Measurements from ENCODE around the gene PPARGC1A.

The PPARGC1A gene

DNA sequence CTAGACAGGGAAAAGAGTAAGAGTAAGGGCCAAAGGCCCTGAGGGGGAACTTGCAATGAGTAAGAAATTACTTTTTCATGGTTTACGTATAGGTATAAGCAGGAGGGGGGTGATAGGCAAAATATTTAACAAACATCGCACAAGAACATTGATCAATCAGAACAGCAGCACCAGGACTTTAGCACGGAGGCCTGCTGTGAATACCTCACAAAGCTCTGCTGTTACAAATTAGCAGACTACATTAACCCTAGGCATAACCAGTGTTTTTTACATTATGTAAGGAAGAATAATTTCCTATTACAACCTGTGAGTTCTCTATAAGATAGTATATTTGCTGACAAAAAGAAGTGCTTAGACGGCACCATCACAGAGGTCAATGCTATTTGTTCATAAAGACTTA, 44.9 kb downstream of the PPARGC1A start:
- DNase-seq (ENCODE audit: low read depth in 2 of 2): no peak

DNA sequence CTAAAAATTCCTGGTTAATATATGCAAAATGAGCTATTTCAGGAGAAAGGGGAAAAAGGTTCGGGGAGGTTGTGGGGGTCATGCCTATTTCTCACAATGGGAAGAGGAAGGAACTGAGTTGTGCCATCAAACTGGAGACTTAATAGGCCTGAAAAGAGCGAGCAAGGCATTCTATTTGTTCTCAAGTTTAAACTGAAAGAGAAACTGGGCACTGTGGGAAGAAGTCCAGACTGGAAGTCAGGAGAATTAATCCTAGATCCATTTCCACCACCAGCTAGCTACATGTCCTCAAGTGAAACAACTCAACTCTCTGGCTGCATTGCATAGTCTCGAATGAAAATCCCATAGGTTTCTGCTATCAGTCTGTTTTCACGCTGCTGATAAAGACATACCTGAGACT, 50.6 kb downstream of the PPARGC1A start:
- no peak for DNase-seq (ENCODE audit: low read depth in 2 of 2)

DNA sequence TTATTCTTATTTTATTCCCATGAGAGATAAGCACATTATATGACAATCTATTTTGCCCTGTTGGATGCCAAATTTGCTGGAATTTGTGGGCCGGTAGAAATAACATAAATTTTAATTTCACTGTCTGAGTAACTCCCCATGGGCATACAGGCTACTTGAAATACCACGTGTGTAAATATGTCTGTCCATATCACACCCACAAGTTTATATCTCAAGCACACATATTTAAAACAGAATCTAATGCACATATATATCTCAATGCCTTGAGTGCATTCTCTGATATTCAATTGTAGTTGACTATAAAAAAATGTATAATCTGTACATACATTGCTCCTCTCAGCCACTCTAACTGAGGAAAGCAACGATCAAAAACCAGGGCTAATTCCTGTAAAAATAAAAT, 51.2 kb downstream of the PPARGC1A start:
- DNase-seq (ENCODE audit: low read depth in 2 of 2): no peak

DNA sequence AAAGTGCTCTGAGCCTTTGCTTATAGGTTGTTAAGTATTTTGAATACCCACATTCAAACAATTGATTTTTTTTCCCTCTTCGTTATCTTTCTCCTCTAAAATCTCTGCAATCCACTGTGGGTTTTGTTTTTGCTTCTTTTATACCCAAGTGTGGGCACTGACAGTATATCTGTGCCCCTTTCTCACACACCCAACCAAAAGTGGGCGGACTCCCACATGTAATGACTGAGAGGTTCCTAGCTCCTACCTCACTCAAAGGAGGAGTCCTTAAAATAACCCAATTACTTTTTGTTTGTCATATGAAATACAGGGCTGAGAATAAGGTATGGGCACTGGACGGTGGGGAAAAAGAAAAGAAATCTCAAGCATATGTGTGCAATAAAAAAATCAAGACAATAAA, 51.7 kb downstream of the PPARGC1A start:
- no peak for DNase-seq (ENCODE audit: low read depth in 2 of 2)

DNA sequence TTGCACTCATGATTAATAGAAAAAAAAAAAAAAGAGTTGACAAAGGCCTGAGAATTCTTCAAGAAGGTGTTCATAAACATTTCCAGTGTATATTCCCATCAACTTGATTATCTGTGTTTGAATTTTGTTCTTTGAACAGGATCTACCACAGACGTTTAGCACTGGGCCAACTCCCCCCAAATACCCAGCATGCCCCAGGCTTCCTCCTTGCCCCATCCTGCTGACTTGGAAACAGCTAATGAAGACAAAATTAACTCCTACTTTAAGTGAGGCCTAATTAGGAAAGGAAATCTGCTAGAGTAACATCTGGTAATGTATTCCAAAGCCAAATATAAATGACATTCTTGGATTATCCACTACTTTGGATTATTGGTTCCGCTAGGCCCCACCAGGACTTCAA, 52.5 kb downstream of the PPARGC1A start:
- DNase-seq (ENCODE audit: low read depth in 2 of 2): no peak

DNA sequence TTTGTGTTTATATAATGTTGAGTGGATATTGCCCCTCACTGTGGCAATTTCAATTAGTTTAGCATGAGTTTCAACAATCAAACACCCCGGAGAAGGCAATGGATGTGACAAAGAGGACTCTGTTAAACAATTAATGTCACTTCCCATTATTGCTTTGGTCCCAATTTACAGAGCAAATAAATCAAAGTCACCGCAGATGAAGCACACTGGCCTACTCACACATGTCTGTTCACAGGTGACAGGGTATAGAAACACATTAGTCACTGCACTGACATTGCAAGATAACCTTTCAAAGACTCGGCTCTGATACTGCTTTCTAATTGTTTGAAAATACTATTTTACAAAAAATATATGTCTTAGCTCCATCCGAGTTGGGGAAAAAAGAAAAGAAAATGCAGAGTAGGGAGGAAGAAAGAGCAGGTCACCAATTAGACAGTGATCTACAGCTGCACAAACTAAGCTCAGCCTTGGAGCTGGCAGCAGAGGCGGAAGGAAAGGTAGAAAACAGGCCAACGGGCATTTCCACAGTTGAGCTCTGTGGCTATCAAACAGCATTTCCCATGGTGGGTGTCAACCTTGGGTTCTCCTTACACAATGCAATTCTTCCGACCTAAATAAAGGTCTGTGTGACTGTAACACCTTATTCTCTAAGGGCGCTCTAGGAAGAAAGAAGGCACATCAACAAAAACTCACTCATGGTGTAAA, 53.9 kb downstream of the PPARGC1A start:
- DNase-seq (ENCODE audit: low read depth in 2 of 2): no peak

DNA sequence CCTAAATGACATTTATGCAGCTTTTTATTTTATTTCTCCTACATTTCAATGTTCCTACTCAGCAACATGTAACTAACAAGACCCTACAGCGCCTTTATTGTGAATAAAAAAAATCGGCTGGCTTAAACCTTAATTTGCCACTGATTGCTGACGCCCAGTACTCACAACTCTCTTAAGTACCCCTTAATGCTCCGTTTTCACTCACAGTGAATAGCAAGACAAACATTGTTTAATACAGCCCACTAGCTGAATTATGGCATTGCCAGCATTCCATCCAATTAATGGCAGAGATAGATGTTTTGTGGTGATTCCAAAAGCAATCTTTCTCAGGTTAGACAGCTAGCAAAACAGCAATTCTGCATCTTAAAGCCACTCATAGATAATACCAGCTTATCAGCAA, 61.1 kb downstream of the PPARGC1A start:
- DNase-seq (ENCODE audit: low read depth in 2 of 2): no peak

DNA sequence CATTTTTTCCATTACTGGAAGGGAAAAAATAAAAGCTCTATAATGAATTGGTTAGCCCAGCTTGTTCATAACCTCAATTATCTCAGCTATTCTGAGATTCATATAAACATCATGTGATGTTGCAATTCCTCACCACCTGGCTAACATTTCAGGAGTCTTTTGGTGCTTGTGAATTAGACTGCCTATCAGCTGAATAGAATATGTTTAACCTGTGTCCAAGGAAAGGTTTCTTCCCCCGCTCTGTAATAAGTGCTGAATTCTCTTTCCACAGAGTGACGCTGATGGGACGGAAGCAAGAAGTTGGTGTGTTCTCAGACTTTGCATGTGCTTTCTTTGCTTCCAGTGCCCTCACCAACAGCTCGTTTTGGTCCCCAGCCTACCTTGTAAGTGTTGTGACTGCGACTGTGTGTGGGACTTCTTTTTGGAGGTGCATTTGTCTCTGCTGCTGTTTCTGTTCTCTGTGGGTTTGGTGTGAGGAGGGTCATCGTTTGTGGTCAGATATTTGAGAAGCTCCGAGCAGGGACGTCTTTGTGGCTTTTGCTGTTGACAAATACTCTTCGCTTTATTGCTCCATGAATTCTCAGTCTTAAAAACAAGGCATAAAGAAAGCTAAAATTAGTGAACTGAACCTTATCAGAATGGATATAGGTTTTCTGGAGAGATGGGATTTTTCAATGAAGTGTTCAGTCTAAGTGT, 61.7 kb downstream of the PPARGC1A start:
- no peak for DNase-seq (ENCODE audit: low read depth in 2 of 2)

DNA sequence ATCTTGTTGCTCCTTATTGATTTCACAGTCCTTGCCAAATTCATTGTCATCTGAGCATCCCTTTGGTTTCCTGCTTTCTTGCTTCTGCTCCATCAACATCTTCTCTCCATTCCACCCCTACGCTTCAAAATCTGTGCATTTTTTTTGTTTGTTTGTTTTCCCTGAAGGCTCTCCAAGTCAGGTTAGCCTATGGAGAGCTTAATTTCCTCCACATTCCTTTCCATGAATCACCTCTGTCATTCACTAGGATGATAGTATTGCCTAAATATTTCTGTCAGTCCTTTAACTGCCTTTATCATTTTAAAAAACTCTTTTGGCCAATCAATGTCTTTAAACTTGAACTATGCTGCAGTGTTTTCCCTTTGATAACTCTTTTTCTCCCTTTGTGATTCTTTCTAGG, 67.7 kb downstream of the PPARGC1A start:
- no peak for DNase-seq (ENCODE audit: low read depth in 2 of 2)

DNA sequence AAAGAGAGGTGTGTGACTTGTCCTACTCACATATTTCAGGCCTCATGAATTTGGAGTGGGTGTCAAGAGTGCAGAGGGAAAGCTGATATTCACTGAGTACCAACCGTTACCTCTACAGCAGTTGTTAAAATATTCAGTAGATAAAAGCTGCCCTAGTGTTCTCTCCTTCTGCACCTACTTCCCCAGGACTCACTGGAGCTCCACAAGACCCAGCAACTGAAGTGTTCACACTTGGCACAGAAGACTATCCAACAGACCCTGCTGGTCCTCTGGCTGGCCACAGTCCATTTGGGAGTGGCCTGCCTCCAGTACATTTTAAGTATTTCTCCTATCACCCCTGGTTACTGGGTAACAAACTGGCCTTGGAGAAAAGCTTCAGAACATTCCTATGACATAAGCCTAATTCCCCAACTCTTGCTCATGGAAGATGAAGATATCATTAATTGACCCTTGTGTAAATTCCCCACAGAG, 70.8 kb downstream of the PPARGC1A start:
- DNase-seq (ENCODE audit: low read depth in 2 of 2): no peak

DNA sequence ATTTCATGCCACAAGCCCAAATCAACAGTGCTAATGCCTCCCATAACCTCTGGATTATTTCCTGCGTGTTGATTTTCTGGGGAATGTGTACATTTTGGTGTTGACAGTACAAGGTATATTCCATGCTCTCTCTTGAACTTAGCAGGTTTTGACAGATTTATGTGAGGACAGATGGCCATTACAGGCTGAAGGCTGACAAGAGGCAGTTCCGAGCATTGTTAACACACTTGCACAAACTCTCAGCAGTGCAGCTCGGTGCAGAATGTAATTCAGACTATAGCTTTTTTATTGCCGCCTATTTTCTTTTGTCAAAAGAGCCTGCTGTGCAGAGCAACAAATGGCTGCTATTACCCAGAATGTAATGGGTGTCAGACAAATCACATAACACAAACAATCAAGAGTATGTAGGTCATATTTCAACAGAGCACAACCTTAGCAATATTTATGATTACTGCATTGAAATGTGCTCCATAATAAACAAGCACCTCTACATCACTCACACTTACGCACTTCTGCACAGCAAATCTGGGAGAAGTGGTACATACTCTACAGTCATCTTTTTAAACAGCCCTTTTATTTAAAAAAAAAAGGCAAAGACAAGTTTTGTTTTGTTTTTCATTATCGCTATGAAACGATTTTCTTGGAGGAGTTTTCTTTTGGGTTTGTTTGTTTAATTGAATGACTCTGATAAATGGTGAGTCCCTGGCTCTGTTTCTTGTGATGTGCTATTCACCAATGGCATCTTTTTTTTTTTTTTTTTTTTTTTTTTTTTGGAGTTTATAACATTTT, 71.6 kb downstream of the PPARGC1A start:
- no peak for DNase-seq (ENCODE audit: low read depth in 2 of 2)

DNA sequence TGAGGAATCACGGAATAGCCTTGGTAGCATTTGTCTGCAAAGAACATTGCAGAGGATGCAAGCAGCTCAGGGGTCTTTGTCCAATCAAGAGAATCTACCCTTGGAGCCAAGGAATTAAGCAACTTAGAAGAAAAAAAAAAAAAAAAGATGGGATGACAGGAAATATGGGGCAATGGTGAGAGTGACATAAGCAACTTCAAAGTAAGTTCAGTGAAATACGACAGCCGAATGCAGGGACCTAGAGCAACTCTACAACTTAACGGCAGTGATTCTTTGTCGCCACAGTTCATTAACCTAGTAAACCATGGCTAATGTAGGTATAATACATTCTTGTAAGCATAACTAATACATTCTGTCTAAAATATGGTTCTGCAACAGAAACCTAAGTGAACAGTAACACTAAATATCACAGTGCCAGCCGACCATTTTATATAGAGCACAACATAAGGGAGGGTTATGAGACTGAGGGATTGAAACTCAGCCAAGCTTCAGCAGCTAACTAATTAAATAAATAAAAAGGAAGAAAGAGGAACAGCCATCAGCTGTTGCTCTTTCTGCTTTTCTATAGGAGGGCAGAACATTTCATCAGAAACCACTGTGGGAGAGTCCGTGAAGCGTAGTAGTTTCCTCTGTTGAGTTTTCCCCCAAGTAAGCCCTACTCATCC, 74.7 kb downstream of the PPARGC1A start:
- no peak for DNase-seq (ENCODE audit: low read depth in 2 of 2)

DNA sequence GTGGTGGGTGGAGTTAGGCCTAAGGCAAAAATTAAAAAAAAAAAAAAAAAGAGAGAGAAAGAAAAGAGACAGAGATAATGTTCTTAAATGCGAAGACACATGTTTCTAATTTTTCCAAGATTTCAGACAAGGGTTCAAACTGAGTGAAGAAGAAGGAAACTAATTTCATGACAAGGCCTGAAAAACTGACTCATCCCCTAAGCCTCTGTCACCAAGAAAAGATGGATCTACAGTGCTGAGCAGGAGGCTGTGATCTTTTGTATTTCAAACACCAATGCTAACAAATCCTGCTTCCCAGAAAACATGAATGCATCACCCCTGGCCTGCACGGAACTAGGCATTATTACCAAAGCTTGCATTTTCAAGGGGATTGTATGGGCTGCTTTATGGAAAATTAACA, 75.3 kb downstream of the PPARGC1A start:
- no peak for DNase-seq (ENCODE audit: low read depth in 2 of 2)

DNA sequence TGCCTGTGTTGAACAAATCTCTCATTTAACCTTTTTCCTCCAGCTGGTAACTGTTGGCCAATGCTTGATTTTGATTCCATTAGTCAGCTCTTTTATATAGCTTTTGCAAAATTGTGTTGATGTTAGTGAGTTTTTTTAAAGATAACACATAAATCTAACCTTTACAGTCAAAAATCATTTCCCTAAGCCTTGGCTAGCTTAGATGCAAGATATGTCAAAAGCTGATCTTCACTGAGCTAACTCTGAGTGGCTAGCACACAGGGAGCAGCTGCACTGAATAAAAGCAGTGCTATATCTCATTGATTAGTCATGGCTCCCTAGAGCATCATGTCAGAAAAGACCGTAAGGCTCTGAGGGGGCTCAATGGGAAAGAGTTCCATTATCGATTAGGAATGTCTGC, 78.7 kb downstream of the PPARGC1A start:
- DNase-seq (ENCODE audit: low read depth in 2 of 2): no peak

DNA sequence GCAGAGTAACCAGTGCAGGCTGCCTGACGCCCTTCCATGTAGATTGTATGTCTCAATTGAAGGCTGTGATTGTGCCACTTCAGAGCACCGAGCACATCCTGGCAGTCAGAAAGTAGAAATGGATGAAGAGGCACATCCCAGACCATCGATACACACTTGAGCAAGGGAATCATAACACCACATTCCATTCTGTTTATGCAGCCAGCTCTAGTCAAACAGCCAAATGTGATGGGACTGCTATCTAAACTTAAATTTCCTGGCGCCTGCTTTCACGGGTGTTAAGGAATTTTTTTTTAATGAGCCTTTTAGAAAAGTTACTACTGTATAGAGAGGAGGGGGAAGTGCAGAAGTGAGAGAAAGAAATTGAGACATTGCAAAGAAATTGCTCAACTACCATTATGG, 84.4 kb downstream of the PPARGC1A start:
- no peak for DNase-seq (ENCODE audit: low read depth in 2 of 2)

DNA sequence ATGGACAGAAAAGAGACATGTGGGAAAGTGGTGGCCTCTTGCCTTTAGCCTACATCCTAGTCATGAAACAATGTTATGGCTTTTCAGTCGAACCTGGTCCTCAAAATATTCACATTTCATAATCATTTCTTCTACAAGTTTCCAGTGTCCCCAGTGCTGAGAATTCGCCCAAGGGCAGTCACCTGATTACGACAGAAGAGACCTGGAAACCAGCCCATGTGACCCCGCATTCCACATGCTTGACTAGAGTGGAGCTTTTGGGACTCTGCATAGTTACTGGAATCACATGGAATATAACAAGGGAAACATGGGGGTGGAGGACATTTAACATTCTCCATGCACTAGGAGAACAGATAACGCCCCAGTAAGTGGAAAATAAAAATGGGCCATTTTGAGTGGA, 100.1 kb downstream of the PPARGC1A start:
- DNase-seq (ENCODE audit: low read depth in 2 of 2): no peak

DNA sequence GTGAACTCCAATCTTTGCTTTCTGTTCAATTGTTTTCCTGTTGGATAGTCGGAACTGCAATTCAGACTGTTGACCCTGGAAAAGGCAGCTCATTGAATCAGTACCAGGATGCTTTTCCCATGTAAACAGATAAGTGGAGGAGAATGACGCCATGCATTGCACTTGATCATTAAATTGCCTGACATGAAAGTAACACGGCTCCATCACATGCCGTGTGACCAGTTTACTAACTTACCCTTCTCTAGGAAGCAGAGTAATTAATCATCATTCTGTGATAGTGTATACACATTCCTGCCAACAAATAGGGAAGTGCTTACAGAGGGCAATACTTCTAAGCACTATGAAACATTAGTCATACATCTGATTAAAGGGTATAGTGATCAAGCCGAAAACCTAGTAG, 101.4 kb downstream of the PPARGC1A start:
- DNase-seq (ENCODE audit: low read depth in 2 of 2): no peak

DNA sequence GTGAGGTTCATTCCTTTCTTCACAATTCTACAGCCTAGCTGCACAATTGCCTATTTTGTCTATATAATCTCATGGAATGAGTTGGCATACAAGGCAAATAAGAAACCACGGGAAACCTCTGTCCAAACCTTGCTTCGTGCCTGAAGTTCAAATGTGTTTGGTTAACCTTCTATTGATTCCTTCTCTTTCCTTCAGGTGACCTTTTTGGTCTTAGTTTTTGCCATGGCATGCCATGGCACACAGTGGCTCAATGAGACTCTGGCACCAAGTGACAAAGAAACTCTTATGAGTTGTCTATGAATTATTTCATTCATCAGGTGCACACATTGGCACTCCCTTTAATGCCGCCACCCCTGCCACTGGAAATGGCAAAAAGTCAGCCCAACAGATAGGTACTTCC, 101.8 kb downstream of the PPARGC1A start:
- no peak for DNase-seq (ENCODE audit: low read depth in 2 of 2)

DNA sequence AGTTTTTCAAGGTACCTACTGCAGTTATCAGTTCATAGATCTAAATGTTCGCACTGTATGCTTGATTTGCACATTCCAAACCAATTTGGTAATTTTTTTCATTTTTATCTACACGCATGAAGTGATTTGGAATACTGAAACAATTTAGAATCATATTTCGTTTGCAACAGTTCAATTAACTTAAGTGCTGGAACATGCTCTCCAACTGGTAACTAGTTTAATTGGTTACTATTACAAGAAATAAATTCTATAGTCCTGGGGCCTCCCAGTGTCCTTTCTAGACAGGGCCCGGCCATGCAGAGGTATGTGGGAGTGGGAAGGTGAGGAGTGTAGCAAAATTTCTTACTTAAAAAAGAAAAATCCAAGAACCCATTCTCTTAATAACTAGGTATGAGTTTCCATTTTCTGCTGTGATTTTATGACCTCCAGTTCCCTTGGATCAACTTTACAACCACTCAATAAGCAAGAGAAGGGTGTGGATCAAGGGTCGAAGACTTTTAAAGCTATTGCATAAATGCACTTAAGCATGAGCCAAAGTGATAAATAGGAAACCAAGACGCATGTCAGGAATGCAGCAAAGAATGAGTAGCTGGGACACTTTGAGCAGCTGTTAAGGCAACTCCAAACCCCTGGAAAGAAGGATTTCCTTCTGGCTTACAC, 106.9 kb downstream of the PPARGC1A start:
- no peak for DNase-seq (ENCODE audit: low read depth in 2 of 2)

DNA sequence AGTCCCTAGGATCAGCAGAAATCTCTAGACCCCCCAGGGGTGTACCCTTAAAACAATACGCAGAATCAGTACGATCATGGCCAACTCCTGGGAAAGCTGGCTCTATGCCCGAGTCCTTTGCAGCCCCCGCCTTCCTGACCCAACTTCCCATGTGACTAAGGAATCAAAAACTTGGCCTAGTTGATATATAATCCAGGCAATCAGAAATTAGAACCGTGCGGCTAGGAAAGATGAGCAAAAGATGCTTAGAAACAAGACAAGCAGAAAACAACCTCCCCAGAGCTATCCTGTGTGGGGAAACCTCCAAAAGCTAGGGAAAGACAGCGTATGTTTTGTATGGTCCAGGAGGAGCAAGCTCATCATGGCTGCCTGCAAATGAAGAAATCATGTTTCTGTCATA, 110.0 kb downstream of the PPARGC1A start:
- no peak for DNase-seq (ENCODE audit: low read depth in 2 of 2)

DNA sequence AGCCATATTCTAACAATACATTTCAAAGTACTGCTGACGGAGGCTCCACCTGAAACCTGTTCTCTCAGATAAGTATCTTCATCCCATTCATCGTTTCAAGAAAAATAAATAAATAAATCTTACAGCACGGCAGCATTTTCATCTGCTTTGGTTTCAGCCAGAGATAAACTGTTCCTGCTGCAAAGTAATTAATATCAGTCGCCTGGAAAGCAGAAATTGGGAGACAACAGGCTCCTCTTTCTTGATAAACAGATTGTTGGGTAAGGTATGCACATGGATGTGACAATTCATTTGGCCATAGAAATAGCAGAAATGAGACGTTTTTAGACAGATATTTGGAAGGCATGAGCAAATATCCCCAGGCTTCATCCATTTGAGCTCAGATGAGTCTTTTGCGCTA, 110.4 kb downstream of the PPARGC1A start:
- no peak for DNase-seq (ENCODE audit: low read depth in 2 of 2)

DNA sequence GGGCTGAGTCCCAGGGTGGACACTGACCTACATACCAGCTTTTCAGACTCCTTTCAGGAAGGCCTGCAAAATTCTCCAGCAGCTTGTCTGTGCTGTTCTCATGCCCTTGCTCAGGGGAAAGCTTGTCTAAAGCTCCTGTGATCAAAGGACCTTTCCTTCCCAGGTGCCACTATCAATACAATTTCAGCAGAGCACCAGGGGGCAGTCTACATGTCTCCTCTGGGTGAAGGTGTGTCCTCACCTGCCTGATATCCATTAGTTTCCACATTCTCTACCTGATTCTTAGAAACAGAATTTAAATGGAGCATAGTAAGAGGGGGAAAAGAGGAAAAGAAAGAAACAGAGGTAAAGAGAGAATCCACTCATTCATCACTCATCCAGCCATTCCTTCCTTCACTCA, 114.2 kb downstream of the PPARGC1A start:
- DNase-seq (ENCODE audit: low read depth in 2 of 2): no peak

Data from activated CD8-positive, alpha-beta memory T cell treated with anti-CD3 and anti-CD28 coated beads for 4 hours (primary cell).